ENCODE measurements around the gene TTC7B. TPM values are rescaled to one million over a fixed set of nuclear protein-coding genes. Genes with fewer than 3 reads are reported as not detected.

The TTC7B gene
- total and polyA plus RNA-seq, 2 of the 13 experiments (the other 11 are each of a cell fraction or from before 2014, with no cell fraction given) = 1.3 to 3.2 TPM

DNA sequence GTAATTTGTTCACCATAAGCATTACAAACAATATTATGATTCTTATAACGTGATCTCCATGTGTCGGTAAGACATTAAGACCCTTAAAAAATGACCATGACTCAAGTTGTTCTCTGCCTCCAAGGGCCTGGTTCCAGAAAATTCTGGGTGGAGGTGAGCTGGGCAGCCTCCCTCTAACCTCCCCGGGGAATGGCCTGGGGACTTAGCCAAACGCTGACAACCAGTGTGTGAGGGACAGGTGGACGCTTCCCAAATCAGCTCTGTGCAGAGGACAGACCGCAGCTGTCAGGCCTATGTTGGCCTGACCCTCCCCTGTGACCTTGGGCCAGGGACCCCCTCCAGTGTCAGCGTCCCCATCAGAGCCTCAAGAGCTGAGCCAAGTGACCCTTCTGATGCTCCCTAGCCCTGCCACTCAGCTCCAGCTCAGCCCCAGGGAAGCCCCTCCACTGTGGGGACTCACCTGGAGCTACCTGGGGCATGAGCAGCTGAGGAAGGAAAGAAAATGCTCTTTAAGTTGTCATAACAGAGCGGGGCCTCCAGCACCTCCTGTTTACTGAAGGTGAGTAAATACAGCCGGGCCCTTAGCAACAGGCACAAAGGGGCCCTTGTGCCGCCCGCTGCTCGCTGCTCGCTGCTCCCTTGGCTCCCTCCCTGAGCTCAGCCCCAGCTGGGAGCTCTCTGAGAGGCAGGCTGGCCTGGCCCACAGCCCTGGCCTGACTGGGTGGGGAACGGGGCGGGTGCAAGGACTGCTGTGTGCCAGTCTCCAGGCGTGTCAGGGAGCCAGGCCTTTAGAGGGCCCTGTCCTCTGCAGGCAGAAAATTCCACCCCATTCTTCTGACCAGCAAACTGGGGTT, 302.8 kb downstream of the TTC7B start (continued):
- TF ChIP-seq, protein P1, sequence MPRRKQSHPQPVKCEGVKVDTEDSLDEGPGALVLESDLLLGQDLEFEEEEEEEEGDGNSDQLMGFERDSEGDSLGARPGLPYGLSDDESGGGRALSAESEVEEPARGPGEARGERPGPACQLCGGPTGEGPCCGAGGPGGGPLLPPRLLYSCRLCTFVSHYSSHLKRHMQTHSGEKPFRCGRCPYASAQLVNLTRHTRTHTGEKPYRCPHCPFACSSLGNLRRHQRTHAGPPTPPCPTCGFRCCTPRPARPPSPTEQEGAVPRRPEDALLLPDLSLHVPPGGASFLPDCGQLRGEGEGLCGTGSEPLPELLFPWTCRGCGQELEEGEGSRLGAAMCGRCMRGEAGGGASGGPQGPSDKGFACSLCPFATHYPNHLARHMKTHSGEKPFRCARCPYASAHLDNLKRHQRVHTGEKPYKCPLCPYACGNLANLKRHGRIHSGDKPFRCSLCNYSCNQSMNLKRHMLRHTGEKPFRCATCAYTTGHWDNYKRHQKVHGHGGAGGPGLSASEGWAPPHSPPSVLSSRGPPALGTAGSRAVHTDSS (CRISPR knock-in tag; conservative IDR thresholded peaks at IDR 0.05) = no peak
- TF ChIP-seq AGO2 (optimal IDR thresholded peaks at IDR 0.05; ENCODE audit: low read depth, low read length) = no peak
- TF ChIP-seq, protein P2, sequence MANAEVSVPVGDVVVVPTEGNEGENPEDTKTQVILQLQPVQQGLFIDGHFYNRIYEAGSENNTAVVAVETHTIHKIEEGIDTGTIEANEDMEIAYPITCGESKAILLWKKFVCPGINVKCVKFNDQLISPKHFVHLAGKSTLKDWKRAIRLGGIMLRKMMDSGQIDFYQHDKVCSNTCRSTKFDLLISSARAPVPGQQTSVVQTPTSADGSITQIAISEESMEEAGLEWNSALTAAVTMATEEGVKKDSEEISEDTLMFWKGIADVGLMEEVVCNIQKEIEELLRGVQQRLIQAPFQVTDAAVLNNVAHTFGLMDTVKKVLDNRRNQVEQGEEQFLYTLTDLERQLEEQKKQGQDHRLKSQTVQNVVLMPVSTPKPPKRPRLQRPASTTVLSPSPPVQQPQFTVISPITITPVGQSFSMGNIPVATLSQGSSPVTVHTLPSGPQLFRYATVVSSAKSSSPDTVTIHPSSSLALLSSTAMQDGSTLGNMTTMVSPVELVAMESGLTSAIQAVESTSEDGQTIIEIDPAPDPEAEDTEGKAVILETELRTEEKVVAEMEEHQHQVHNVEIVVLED (CRISPR knock-in tag; IDR thresholded peaks at IDR 0.05; ENCODE audit: borderline replicate concordance) = 0 out of 2 replicates have a peak, but pooled peaks have one; percentile 20
- TF ChIP-seq, protein P3, sequence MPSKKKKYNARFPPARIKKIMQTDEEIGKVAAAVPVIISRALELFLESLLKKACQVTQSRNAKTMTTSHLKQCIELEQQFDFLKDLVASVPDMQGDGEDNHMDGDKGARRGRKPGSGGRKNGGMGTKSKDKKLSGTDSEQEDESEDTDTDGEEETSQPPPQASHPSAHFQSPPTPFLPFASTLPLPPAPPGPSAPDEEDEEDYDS (CRISPR knock-in tag; IDR thresholded peaks at IDR 0.05) = peak; percentile 40; the same call in 1 of the 2 replicates
- no peak for TF ChIP-seq ZNF703 (CRISPR knock-in tag; IDR thresholded peaks at IDR 0.05; ENCODE audit: borderline replicate concordance)
- TF ChIP-seq KDM4B (CRISPR knock-in tag; IDR thresholded peaks at IDR 0.05) = no peak
- TF ChIP-seq, protein P4, sequence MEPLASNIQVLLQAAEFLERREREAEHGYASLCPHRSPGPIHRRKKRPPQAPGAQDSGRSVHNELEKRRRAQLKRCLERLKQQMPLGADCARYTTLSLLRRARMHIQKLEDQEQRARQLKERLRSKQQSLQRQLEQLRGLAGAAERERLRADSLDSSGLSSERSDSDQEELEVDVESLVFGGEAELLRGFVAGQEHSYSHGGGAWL (CRISPR knock-in tag; IDR thresholded peaks at IDR 0.05) = no peak
- no peak for TF ChIP-seq REXO4 (CRISPR knock-in tag; IDR thresholded peaks at IDR 0.05; ENCODE audit: borderline replicate concordance)
- TF ChIP-seq, protein P5, sequence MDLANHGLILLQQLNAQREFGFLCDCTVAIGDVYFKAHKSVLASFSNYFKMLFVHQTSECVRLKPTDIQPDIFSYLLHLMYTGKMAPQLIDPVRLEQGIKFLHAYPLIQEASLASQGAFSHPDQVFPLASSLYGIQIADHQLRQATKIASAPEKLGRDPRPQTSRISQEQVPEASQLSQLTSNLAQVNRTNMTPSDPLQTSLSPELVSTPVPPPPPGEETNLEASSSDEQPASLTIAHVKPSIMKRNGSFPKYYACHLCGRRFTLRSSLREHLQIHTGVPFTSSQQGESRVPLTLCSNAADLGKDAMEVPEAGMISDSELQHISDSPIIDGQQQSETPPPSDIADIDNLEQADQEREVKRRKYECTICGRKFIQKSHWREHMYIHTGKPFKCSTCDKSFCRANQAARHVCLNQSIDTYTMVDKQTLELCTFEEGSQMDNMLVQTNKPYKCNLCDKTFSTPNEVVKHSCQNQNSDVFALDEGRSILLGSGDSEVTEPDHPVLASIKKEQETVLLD (CRISPR knock-in tag; IDR thresholded peaks at IDR 0.05; ENCODE audit: low read depth) = no peak
- TF ChIP-seq WIZ (CRISPR knock-in tag; IDR thresholded peaks at IDR 0.05) = 0 out of 2 replicates have a peak, but pooled peaks have one; percentile 24
- TF ChIP-seq YY1 (IDR thresholded peaks at IDR 0.05; ENCODE audit: insufficient read depth, insufficient replicate concordance, low read depth, low read length) = no peak
- no peak for TF ChIP-seq SMYD3 (CRISPR knock-in tag; IDR thresholded peaks at IDR 0.05)
- TF ChIP-seq ZNF775 (CRISPR knock-in tag; IDR thresholded peaks at IDR 0.05; ENCODE audit: borderline replicate concordance) = no peak
- TF ChIP-seq, protein P6, sequence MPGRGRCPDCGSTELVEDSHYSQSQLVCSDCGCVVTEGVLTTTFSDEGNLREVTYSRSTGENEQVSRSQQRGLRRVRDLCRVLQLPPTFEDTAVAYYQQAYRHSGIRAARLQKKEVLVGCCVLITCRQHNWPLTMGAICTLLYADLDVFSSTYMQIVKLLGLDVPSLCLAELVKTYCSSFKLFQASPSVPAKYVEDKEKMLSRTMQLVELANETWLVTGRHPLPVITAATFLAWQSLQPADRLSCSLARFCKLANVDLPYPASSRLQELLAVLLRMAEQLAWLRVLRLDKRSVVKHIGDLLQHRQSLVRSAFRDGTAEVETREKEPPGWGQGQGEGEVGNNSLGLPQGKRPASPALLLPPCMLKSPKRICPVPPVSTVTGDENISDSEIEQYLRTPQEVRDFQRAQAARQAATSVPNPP (CRISPR knock-in tag; IDR thresholded peaks at IDR 0.05) = 0 out of 2 replicates have a peak, but pooled peaks have one; percentile 53
- peak; percentile 90 for TF ChIP-seq MEIS2 (CRISPR knock-in tag; IDR thresholded peaks at IDR 0.05)
- no peak for TF ChIP-seq ZNF34 (CRISPR knock-in tag; IDR thresholded peaks at IDR 0.05; ENCODE audit: borderline replicate concordance)
- no peak for TF ChIP-seq SATB2 (CRISPR knock-in tag; IDR thresholded peaks at IDR 0.05)
- TF ChIP-seq PAX8 (CRISPR knock-in tag; IDR thresholded peaks at IDR 0.05; ENCODE audit: borderline replicate concordance) = no peak
- TF ChIP-seq EP300 (IDR thresholded peaks at IDR 0.05; ENCODE audit: low read depth in 2 of 2, low read length in 2 of 2) = peak; percentile 85 to 88
- peak; percentile 77; the same call in 1 of the 2 replicates for TF ChIP-seq EP300 (CRISPR knock-in tag; IDR thresholded peaks at IDR 0.05; ENCODE audit: borderline replicate concordance)
- 0 out of 2 replicates have a peak, but pooled peaks have one; percentile 48 for TF ChIP-seq ZNF792 (CRISPR knock-in tag; IDR thresholded peaks at IDR 0.05)
